HepG2 (cell line): ENCODE data around the gene MAPK12. TPM values are rescaled to one million over a fixed set of nuclear protein-coding genes. Genes with fewer than 3 reads are reported as not detected.

Experiments
- ATAC-seq: fragments of 200-7000 bp; cut with Tn5 transposase; 3 replicates; pipeline ENCODE4 v1.9.1; 2020; ENCODE audit warnings: mild to moderate bottlenecking, moderate library complexity
- BruUV-seq: library from RNA; stranded (reverse); fragments of 400-500 nt; replicated peaks from 2 replicates; lab custom pipeline; 2021; lab: Mats Ljungman, UMichigan
- CTCF ChIA-PET: fragments of 300-600 bp; formaldehyde crosslinking; extraction: SDS; loops from one replicate; lab custom pipeline; 2021; ENCODE audit warnings: low total read pairs, inconsistent platforms, low intra/inter-chr PET ratio; lab: Yijun Ruan, JAX
- POLR2A ChIA-PET: fragments of 350-600 bp; sonication (Branson Sonifier 250); formaldehyde crosslinking; loops from one replicate; lab custom pipeline; 2020; ENCODE audit warnings: antibody characterized with exemption, inconsistent platforms; lab: Yijun Ruan, JAX
- DNase-seq: peaks from one replicate; pipeline ENCODE4 v3.0.0-alpha.2; 2015; ENCODE audit warnings: low spot score
- FAIRE-seq: peaks from 3 replicates; lab custom pipeline; 2011; peaks lifted over from hg19 to GRCh38; lab: Jason Lieb, UNC
- H2AFZ ChIP-seq: one replicate; pipeline ENCODE4 v1.6.1; 2011; ENCODE audit warnings: low read length, inconsistent platforms
- H3K27ac ChIP-seq: fragments of 300-600 bp; 3 replicates; pipeline ENCODE4 v1.8.0; 2011; ENCODE audit warnings: mixed run types, mild to moderate bottlenecking, mixed read lengths, low read length, inconsistent platforms; ENCODE audit not compliant: insufficient read depth; ENCODE audit errors: extremely low read length
- H3K27me3 ChIP-seq, 2 experiments: fragments of 200-600 bp in 1 of 2; 2 replicates in 1 of 2; 3 replicates in 1 of 2; pipeline versions ENCODE4 v1.6.0 to v1.8.0; 2011; ENCODE audit warnings: low read length in 2 of 2, mild to moderate bottlenecking in 2 of 2, moderate library complexity in 2 of 2, inconsistent platforms in 1 of 2; ENCODE audit not compliant: insufficient read depth in 2 of 2, control insufficient read depth in 1 of 2
- H3K36me3 ChIP-seq, 2 experiments: fragments of 200-600 bp in 1 of 2; replicated peaks in 1 of 2; 2 replicates in 1 of 2; 3 replicates in 1 of 2; pipeline versions ENCODE4 v1.5.1 to v1.8.0; 2011; ENCODE audit warnings: low read length in 2 of 2, inconsistent platforms in 1 of 2; ENCODE audit not compliant: insufficient read depth in 2 of 2, control insufficient read depth in 1 of 2
- H3K4me1 ChIP-seq: 2 replicates; pipeline ENCODE4 v1.5.1; 2012; ENCODE audit warnings: low read length, inconsistent platforms; ENCODE audit not compliant: insufficient read depth
- H3K4me2 ChIP-seq: 2 replicates; pipeline ENCODE4 v1.6.0; 2011; ENCODE audit warnings: low read depth, low read length, inconsistent platforms
- H3K4me3 ChIP-seq, 3 experiments: fragments of 200-600 bp in 1 of 3; sonication (generic), shearing (Covaris generic) in 1 of 3; replicated peaks in 1 of 3; 2 replicates each; pipeline ENCODE4 v1.5.1; 2011 to 2016; ENCODE audit warnings: low read length in 3 of 3, inconsistent platforms in 2 of 3, low read depth in 2 of 3, mild to moderate bottlenecking in 2 of 3, control low read depth in 1 of 3, mixed read lengths in 1 of 3; ENCODE audit not compliant: insufficient read depth in 1 of 3
- H3K79me2 ChIP-seq: one replicate; pipeline ENCODE4 v1.6.1; 2011; ENCODE audit warnings: low read length, inconsistent platforms; ENCODE audit not compliant: insufficient read depth
- H3K9ac ChIP-seq: 2 replicates; pipeline ENCODE4 v1.6.0; 2011; ENCODE audit warnings: mild to moderate bottlenecking, low read depth, low read length, inconsistent platforms; ENCODE audit not compliant: insufficient read depth
- H3K9me3 ChIP-seq: 2 replicates; pipeline ENCODE4 v1.5.1; 2012; ENCODE audit warnings: mild to moderate bottlenecking, low read length
- H4K20me1 ChIP-seq: 2 replicates; pipeline ENCODE4 v1.6.0; 2011; ENCODE audit warnings: inconsistent platforms, mild to moderate bottlenecking, low read length, moderate library complexity; ENCODE audit not compliant: insufficient read depth
- AGO2 ChIP-seq: fragments of 200-400 bp; formaldehyde crosslinking; optimal IDR thresholded peaks from 2 replicates; pipeline ENCODE3; 2017; ENCODE audit warnings: mild to moderate bottlenecking, low read depth, low read length, moderate library complexity
- AKAP8 ChIP-seq: sonication (generic); formaldehyde crosslinking; IDR thresholded peaks from 2 replicates; pipeline ENCODE4 v1.5.1; 2020; ENCODE audit warnings: mild to moderate bottlenecking, missing genetic modification reagents
- CAMTA2 ChIP-seq: sonication (generic); formaldehyde crosslinking; IDR thresholded peaks from 2 replicates; pipeline ENCODE4 v1.4.0; 2020; ENCODE audit warnings: mild to moderate bottlenecking, missing genetic modification reagents, borderline replicate concordance
- FOXM1 ChIP-seq: sonication (generic); formaldehyde crosslinking; IDR thresholded peaks from 2 replicates; pipeline ENCODE4 v1.5.0; 2020; ENCODE audit warnings: missing genetic modification reagents
- HIVEP1 ChIP-seq: sonication (generic); formaldehyde crosslinking; IDR thresholded peaks from 2 replicates; pipeline ENCODE4 v1.4.0; 2020; ENCODE audit warnings: mild to moderate bottlenecking, missing genetic modification reagents
- HOXA9 ChIP-seq: sonication (generic); formaldehyde crosslinking; IDR thresholded peaks from 2 replicates; pipeline ENCODE4 v1.8.1; 2022; ENCODE audit warnings: missing genetic modification reagents, mild to moderate bottlenecking, moderate library complexity, borderline replicate concordance
- KDM1A ChIP-seq: IDR thresholded peaks from 2 replicates; pipeline ENCODE4 v1.6.1; 2016; ENCODE audit warnings: missing compliant biosample characterization
- NR2F2 ChIP-seq: IDR thresholded peaks from 2 replicates; pipeline ENCODE4 v1.6.1; 2012; ENCODE audit warnings: low read depth, inconsistent platforms, borderline replicate concordance
- PCBP2 ChIP-seq: fragments of 200-400 bp; formaldehyde crosslinking; optimal IDR thresholded peaks from 2 replicates; pipeline ENCODE3; 2018; ENCODE audit warnings: low read length, low read depth; ENCODE audit not compliant: poor library complexity, severe bottlenecking
- PRPF4 ChIP-seq: fragments of 200-400 bp; formaldehyde crosslinking; IDR thresholded peaks from 2 replicates; pipeline ENCODE4 v1.6.1; 2016; ENCODE audit warnings: low read length, low read depth; ENCODE audit not compliant: poor library complexity, severe bottlenecking
- ZKSCAN8 ChIP-seq: IDR thresholded peaks from 2 replicates; pipeline ENCODE4 v1.6.1; 2016; ENCODE audit warnings: borderline replicate concordance, missing genetic modification reagents, missing compliant biosample characterization
- ZNF142 ChIP-seq: sonication (generic); formaldehyde crosslinking; IDR thresholded peaks from 2 replicates; pipeline ENCODE4 v1.4.0; 2020; ENCODE audit warnings: missing genetic modification reagents
- ZNF280B ChIP-seq: sonication (generic); formaldehyde crosslinking; IDR thresholded peaks from 2 replicates; pipeline ENCODE4 v1.5.0; 2020; ENCODE audit warnings: missing genetic modification reagents, mild to moderate bottlenecking, borderline replicate concordance
- ZNF549 ChIP-seq: sonication (generic); formaldehyde crosslinking; IDR thresholded peaks from 2 replicates; pipeline ENCODE4 v1.5.0; 2020; ENCODE audit warnings: missing genetic modification reagents
- WGBS: methylation state at CpG from one replicate; pipeline ENCODE4 v1.1.6; 2017; ENCODE audit warnings: low lambda C conversion rate; 5-methylcytosine and 5-hydroxymethylcytosine counted together
- in situ Hi-C: cut with HindIII; loops from 2 replicates; pipeline ENCODE4 v1.10.0; 2017; ENCODE audit warnings: low pct_unique_long_range_greater_than_20kb; ENCODE audit not compliant: extremely low pct_ligation_motif_present
- intact Hi-C: fragments of 100-400 bp; cut with micrococcal nuclease; formaldehyde crosslinking; loops from one replicate; pipeline ENCODE4 v1.10.0; 2022; ENCODE audit not compliant: unreplicated experiment
- polyA plus RNA-seq, 8 experiments: library from polyadenylated mRNA; depleted of rRNA in 3 of 8; stranded (reverse) in 7 of 8; unstranded in 1 of 8; fragments of >200 nt; fragmentation: Illumina TruSeq in 4 of 8; extraction: Trizol in 4 of 8; gene quantifications; 2 replicates each; pipeline versions ENCODE4 v1.2.1 to v1.2.3, GENCODE V29; 2011 to 2016; ENCODE audit warnings: low read depth in 4 of 8, missing spikeins in 1 of 8, mixed read lengths in 1 of 8; ENCODE audit not compliant: insufficient read depth in 1 of 8
- total RNA-seq, 5 experiments: library from RNA; depleted of rRNA; stranded (reverse); fragments of >200 nt; fragmentation: Illumina TruSeq; extraction: Trizol; gene quantifications; 2 replicates each; pipeline ENCODE4 v1.2.3, GENCODE V29; 2016; ENCODE audit warnings: low read depth in 1 of 5

The MAPK12 gene
- total and polyA plus RNA-seq, 2 of the 13 experiments (the other 11 are each of a cell fraction or from before 2014, with no cell fraction given) = 22.2 to 23.3 TPM

GRCh38 chr22:50305393-50305922 lies 44.0 kb upstream of the MAPK12 start (continued):
- TF ChIP-seq ZNF280B (CRISPR knock-in tag) (0 out of 2 replicates have a peak, but pooled peaks have one; percentile 6), KDM1A (CRISPR knock-in tag) (0 out of 2 replicates have a peak, but pooled peaks have one; percentile 67), ZNF549 (CRISPR knock-in tag) (no peak), AKAP8 (CRISPR knock-in tag) (no peak), AGO2 (peak; percentile 0), CAMTA2 (CRISPR knock-in tag) (0 out of 2 replicates have a peak, but pooled peaks have one; percentile 25), FOXM1 (no peak)

DNA sequence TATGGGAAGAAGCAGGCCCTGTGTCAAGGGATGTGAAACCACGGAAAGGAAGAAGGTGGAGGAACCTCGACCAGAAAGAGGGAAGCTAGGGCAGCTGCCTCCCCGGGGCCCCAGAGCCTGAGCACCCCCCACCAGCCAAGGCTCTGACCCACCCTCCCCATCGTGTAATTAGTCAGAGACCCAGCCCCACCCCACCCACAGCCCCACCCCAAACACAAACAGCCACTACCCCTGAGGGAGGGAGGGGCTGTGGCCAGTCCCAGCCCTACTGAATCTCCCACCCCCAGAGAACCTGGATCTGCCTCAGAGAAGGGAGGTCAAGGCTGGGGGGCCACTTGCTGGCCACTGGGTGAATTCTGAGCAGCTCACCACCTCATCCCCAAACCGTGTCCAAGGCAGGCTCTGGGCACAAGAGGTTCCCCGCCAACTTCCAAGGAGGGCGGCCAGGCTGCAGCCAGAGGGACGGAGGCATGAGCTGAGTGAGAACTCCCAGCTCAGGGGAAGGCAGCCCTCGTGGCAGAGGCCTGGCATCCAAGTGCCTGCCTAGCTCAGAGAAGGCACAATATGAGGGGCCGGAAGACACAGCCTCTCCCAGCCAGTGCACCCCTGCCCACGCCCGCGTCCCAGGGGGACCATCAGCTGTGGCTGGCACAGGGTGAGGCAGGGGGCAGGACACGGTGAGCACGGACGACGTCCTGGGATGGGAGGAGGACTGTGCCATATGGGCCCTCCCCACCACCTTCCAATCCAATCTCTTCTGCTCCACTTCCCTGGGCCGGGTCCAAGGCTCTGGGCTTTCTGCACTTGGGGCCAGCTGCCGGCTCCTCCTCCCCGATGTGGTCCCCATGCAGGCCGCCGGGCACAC lies 43.3 kb upstream of the MAPK12 start:
- ATAC-seq (no peak), FAIRE-seq (no peak), DNase-seq (no peak)
- ChIA-PET CTCF (no interaction called here), POLR2A (interaction anchor here (0.8 to 6.7 kb wide), 10 partner anchors 7 to 54 kb away, joined by 3 to 126 read pairs (median 4); partner anchors contain the start of genes HDAC10 and MAPK12)
- H3K4me2 ChIP-seq = peak overlapping the region; percentile 90
- peaks cover 4% of the 10 kb centered on the region; the same call in 1 of the 2 replicates for H4K20me1 ChIP-seq
- intact Hi-C loops = no loop called here
- H3K9me3 ChIP-seq = no peaks in the 10 kb centered on the region
- peak overlapping the region; percentile 90; the same call in 1 of the 2 replicates for H3K9ac ChIP-seq
- H3K4me1 ChIP-seq = peaks cover 75% of the 10 kb centered on the region
- 82% methylated on average over 12 of the region's 22 CpGs for WGBS
- no TSS peak for BruUV-seq
- no peak overlapping the region for H2AFZ ChIP-seq
- in situ Hi-C loops = no loop called here
- H3K36me3 ChIP-seq = peaks cover 0 to 2% of the 10 kb centered on the region in 2 experiments; a peak in 1 of 5 replicates
- peaks cover 62% of the 10 kb centered on the region for H3K79me2 ChIP-seq
- no peaks in the 10 kb centered on the region for H3K27me3 ChIP-seq
- peak overlapping the region in 2 of 3 experiments; percentile 95 for H3K4me3 ChIP-seq
- H3K27ac ChIP-seq = peak overlapping the region; percentile 67
- TF ChIP-seq HOXA9 (CRISPR knock-in tag) (no peak), NR2F2 (no peak), ZNF142 (CRISPR knock-in tag) (no peak), PCBP2 (no peak), ZKSCAN8 (CRISPR knock-in tag) (no peak), HIVEP1 (0 out of 2 replicates have a peak, but pooled peaks have one; percentile 35), AGO2 (peak; percentile 62), PRPF4 (no peak)
